Measurements from ENCODE around the gene RANBP10.

DNA sequence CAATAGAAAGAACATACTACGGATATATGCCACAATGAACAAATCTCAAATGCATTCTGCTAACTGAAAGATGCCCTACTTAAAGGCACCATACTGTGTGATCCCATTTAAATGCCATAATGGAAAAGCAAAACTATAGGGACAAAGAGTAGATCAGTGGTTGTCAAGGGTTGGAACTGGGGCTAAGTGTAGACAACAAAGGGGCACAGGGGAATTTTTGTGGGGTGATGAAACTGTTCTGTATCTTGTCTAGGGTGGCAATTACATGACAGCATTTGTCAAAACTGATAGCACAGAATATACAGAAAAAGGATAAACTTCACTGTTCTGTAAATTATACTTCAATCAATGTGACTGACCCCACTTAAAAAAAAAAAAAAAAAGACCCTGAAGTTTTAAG lies 104.9 kb downstream of the RANBP10 start:
- TF ChIP-seq, protein P1, sequence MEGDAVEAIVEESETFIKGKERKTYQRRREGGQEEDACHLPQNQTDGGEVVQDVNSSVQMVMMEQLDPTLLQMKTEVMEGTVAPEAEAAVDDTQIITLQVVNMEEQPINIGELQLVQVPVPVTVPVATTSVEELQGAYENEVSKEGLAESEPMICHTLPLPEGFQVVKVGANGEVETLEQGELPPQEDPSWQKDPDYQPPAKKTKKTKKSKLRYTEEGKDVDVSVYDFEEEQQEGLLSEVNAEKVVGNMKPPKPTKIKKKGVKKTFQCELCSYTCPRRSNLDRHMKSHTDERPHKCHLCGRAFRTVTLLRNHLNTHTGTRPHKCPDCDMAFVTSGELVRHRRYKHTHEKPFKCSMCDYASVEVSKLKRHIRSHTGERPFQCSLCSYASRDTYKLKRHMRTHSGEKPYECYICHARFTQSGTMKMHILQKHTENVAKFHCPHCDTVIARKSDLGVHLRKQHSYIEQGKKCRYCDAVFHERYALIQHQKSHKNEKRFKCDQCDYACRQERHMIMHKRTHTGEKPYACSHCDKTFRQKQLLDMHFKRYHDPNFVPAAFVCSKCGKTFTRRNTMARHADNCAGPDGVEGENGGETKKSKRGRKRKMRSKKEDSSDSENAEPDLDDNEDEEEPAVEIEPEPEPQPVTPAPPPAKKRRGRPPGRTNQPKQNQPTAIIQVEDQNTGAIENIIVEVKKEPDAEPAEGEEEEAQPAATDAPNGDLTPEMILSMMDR (conservative IDR thresholded peaks at IDR 0.05; ENCODE audit: low read length), result no peak
- TF ChIP-seq EZH2phosphoT487 (IDR thresholded peaks at IDR 0.05; ENCODE audit: borderline replicate concordance, low read depth, low read length), result no peak
